ENCODE results near the gene CEP97.

DNA sequence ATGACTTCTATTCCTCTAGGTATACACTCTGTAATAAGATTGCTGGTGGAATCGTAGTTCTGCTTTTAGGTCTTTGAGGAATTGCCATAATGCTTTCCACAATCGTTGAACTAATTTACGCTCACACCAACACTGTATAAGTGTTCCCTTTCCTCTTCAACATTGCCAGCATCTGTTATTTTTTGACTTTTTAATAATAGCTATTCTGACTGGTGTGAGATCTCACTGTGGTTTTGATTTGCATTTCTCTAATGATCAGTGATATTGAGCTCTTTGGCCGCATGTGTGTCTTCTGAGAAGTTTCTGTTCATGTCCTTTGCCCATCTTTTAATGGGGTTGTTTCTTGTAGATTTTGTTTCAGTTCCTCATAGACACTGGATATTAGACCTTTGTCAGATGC lies 67.4 kb downstream of the CEP97 start:
- TF ChIP-seq, protein P1, sequence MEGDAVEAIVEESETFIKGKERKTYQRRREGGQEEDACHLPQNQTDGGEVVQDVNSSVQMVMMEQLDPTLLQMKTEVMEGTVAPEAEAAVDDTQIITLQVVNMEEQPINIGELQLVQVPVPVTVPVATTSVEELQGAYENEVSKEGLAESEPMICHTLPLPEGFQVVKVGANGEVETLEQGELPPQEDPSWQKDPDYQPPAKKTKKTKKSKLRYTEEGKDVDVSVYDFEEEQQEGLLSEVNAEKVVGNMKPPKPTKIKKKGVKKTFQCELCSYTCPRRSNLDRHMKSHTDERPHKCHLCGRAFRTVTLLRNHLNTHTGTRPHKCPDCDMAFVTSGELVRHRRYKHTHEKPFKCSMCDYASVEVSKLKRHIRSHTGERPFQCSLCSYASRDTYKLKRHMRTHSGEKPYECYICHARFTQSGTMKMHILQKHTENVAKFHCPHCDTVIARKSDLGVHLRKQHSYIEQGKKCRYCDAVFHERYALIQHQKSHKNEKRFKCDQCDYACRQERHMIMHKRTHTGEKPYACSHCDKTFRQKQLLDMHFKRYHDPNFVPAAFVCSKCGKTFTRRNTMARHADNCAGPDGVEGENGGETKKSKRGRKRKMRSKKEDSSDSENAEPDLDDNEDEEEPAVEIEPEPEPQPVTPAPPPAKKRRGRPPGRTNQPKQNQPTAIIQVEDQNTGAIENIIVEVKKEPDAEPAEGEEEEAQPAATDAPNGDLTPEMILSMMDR (IDR thresholded peaks at IDR 0.05) = no peak
- TF ChIP-seq POLR2A (IDR thresholded peaks at IDR 0.05) = no peak
- no peak for TF ChIP-seq EP300 (IDR thresholded peaks at IDR 0.05; ENCODE audit: low read depth)
